GM12878 (cell line): ENCODE results near the gene SDF4. TPM values are rescaled to one million over a fixed set of nuclear protein-coding genes. Genes with fewer than 3 reads are reported as not detected.

ENCODE experiments used
- CEBPB ChIP-seq, 2 experiments: fragments of 150-350 bp in 1 of 2; IDR thresholded peaks; 2 replicates each; pipeline ENCODE4 v1.6.1; 2012 to 2014; ENCODE audit warnings: low read depth in 2 of 2, low read length in 2 of 2, borderline replicate concordance in 1 of 2, inconsistent platforms in 1 of 2
- ELK1 ChIP-seq: IDR thresholded peaks from 2 replicates; pipeline ENCODE4 v1.6.1; 2012; ENCODE audit warnings: low read depth, low read length, improper control_type of control experiment
- PRDM15 ChIP-seq: fragments of 450-650 bp; formaldehyde crosslinking; IDR thresholded peaks from 2 replicates; pipeline ENCODE4 v1.4.0; 2020; ENCODE audit warnings: mild to moderate bottlenecking, moderate library complexity
- ZBTB11 ChIP-seq: fragments of 450-650 bp; formaldehyde crosslinking; IDR thresholded peaks from 2 replicates; pipeline ENCODE4 v1.5.0; 2022; ENCODE audit warnings: mild to moderate bottlenecking, missing genetic modification characterization
- ZNF592 ChIP-seq: fragments of 450-650 bp; IDR thresholded peaks from 2 replicates; pipeline ENCODE4 v1.6.1; 2017; ENCODE audit warnings: mild to moderate bottlenecking, moderate library complexity
- polyA plus RNA-seq, 11 experiments: library from polyadenylated mRNA; depleted of rRNA in 4 of 11; unstranded in 6 of 11; stranded (reverse) in 5 of 11; fragments of >200 nt; fragmentation: Nextera tagmentation in 4 of 11; fragmentation: Illumina TruSeq in 1 of 11; extraction: Ambion mirVana in 4 of 11; extraction: Trizol in 1 of 11; gene quantifications; 1 replicate in 1 of 11; 2 replicates in 10 of 11; pipeline versions ENCODE4 v1.2.1 to v1.2.3, GENCODE V29; 2011 to 2016; ENCODE audit warnings: inconsistent platforms in 2 of 11, missing spikeins in 2 of 11, low read depth in 1 of 11
- total RNA-seq, 4 experiments: library from RNA; depleted of rRNA in 3 of 4; stranded (reverse); fragments of >200 nt in 3 of 4; fragmentation: Illumina TruSeq in 1 of 4; extraction: Trizol in 1 of 4; gene quantifications; 2 replicates each; pipeline versions ENCODE4 v1.2.1 to v1.2.3, GENCODE V29; 2013 to 2021

The SDF4 gene
- total and polyA plus RNA-seq, 10 of the 15 experiments (the other 5 are each of a cell fraction or from before 2014, with no cell fraction given): 0.44 to 97.2 (median 40.2) TPM

GRCh38 chr1:1273209-1273511, 41.4 kb upstream of the SDF4 start (continued):
- TF ChIP-seq ZNF592 (no peak), PRDM15 (no peak), ELK1 (no peak), ZBTB11 (no peak), CEBPB (IDR thresholded peaks at IDR 0.05; ENCODE audit: borderline replicate concordance in 1 of 2, low read depth in 2 of 2, low read length in 2 of 2) (no peak)
- TF ChIP-seq, all 136 proteins: peak for 0
